Measurements from ENCODE around the gene AMACR.

- TF ChIP-seq POLR2A (IDR thresholded peaks at IDR 0.05) (no peak), CTCF (IDR thresholded peaks at IDR 0.05 in 8 of 11, conservative IDR thresholded peaks at IDR 0.05 in 3 of 11) (no peak), POLR2AphosphoS5 (IDR thresholded peaks at IDR 0.05) (no peak)
Measured at GRCh38 chr5:33980030-33980429, 27.8 kb downstream of the AMACR start.
